HuH-7.5 (cell line): Measurements from ENCODE around the gene BAIAP2L2.

Experiments used
- DNase-seq: peaks from one replicate; pipeline ENCODE4 v3.0.0; 2011; ENCODE audit warnings: low spot score

BAIAP2L2 gene

DNA sequence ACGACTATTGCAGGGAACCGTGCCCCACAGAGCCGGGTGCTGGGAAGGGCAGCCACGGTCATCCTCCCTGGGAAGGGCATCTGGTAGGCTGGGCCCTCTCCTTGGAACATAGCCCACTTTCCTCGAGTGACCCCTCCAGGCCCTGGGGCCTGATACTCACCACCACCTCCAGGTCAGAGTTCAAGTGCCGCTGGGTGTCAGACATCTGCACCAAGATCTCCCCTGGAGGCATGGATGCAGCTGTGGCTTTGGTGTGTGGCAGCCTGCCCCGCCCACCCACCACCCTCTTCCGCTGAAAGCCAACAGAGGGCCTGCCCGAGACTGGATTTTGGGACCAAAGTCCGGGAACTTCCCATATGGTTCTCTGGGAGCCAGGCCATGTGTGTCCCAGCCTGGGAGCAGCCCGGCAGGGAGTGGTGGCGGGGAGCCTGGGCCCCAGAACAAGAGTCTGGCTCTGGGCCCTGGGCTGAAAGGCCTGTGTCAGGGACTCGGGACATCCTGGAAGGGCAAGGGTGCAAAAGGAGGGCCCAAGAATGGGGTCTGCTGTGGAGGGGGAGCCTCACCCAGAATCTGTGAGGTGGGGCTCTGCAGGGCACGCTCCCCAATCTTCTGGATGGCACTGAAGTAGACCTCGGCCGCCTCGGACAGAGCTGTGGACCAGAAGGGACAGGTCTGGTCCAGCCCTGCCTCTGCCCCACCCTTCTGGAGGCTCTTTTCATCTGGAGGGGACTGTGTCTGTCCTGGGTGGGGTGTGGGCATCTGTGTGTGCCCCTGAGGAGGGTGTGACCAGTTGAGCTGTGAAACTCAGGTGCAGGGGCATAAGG, 2.6 kb downstream of the BAIAP2L2 start:
- DNase-seq, result peak; percentile 90

DNA sequence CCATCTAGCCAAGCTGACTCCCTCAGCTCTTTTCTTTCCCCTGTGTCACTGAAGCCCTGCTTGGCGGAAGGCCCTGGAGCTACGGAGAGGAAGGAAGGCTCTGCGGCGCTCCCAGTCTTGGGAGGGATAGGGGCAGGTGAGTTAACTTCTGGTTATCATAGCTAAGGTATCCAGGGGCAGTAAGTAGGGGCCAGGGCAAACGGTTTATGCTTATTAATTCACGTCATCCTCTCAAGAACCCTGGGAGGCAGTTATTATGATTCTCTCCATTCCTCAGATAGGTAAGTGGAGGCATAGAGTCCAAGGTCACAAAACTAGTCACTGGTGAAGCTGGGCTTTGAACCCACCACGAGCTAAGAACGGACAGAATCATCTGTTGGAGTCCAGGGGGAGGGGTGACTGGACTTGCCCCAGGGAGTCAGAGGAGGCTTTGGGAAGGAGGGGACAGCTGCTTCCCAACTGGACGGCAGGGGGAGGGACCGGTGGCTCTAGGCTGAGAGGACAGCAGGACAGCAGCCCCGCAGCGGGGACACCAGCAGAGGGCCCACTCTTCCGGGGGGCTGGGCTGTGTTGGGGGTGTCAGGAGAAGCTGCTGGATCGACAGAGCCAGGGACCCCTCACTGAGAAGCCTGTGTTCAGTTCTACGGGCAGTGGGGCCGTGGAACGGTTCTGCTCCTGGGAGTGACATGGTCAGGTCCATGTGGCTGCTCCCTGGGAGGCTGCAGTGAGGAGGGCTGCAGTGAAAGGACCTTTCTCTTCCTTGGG, 3.5 kb downstream of the BAIAP2L2 start:
- DNase-seq, result no peak

DNA sequence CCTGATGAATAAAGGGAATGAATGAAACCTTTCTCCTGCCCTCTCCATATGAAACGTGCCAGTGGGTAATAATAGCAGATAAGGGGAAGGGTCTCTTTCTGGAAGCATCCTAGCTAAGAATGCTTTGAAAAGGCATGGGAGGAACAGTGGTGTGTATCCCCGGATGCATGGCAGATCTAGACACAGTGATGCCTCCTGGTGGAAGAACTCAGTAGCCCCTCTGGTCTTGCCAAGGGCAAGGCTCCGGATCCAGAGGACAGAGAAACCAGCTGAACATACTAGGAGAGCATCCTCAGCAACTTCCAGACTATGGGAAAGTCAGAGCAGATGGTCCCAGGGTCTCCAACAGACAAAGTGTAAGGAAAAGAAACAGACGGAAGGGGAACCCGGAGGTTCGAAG, 6.4 kb downstream of the BAIAP2L2 start:
- DNase-seq, result peak; percentile 74

DNA sequence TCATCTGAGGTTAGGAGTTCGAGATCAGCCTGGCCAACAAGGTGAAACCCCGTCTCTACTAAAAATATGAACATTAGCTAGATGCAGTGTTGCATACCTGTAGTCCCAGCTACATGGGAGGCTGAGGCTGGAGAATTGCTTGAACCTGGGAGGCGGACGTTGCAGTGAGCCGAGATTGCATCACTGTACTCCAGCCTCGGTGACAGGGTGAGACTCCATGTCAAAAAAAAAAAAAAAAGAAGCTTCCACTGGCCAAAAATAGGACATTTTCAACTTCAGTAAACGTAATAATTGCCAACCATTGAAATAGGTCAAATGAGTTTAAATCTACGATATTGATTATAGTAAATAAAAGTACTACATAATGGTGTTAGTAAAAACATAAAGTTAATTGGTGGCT, 6.8 kb downstream of the BAIAP2L2 start:
- DNase-seq, result no peak

DNA sequence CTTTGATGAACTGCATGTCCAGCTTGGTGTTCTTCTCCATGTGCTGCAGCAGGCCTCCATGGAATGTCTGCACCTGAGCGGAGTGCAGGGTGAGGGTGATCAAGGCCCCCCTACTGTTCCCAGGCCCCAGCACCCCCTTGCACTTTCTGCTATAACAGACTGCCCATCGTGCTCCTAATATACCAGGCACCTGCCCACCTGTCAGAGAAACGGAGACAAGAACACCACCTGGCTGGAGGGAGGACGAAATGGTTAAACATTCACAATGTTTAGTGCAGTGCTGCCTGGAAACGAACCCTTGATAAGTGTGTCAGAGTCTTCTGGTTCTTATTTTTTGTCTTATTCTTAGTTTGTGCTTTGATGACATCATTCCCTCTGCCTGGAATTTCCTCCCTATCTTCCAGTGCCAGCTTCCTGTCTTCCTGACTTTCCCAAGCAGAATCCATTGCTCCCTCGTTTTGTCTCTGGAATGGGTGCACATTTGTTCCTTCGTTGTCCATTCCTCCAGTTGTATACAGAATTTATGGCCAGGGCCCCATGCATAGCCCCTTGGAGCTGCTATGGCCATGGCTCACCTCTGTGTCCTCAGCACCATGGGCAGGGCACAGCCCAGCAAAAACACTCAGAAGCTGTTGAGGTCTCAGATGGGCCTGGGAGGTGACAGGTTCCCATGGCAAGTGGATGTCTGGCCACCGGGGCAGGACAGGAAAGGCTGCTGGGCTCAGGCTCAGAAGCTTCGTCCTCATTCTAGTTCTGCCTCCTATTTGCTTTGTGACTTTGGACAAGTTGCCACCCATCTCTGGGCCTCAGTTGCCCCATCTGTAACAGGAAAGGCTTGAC, 11.9 kb downstream of the BAIAP2L2 start:
- DNase-seq, result no peak

DNA sequence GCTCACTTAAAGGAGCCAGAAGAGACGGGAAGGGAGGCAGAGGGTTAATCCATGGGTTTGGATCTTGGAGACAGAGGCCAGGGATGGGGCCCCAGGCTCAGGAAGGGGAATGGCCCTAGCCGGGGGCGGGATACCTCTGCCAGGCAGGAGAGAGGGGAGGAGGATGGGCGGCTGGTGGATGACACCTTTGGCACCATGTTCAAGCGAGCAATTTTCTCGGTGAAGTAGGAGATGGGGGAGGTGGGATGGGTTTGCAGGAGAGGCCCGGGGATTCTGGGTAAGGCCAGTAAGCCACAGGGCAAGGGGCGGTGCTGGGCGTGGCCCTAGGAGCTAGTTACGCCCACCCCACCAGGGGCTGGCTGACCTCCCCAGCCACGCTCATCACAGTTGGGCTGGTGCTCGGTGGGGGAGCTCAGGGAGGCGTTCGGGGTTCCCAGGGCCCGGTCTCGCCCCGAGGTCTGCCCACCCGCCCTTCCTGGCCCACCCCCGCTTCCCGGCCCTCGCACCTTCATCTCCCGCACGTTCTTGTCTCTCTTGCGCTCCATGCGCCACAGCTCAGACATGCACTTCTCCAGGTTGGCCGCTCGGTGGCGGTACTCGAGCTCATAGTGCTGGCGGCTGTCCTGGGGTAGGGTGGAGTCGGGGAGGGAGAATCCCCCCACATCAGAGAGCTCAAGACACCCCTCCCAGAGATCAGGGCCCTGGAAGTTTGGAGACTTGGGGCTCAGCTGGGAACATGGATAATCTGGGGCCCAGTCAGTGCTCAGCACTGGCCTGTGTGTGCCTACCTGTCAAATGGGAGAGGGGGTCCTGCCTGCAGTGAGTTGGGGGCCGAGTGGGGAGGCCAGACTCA, 12.7 kb downstream of the BAIAP2L2 start:
- DNase-seq, result no peak

DNA sequence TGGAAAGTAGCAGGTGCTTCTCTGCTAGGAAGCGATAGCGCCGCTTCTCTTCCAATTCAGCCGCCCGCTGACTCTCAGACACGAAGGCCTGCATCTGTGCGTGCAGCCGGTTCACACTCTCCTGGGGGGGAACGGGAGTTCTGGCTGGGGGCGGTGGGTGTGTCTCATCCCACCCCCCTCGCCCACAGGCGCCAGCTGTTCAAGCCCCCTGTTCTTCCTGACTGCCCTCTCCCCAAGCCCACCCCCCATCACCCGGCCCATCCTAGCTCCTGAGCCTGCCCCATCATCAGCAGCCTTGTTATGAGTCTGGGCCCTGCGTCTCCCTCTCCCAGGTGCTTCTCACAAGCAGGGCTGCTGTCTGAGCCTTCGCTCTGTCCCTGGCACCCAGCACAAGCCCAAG, 13.4 kb downstream of the BAIAP2L2 start:
- no peak for DNase-seq

DNA sequence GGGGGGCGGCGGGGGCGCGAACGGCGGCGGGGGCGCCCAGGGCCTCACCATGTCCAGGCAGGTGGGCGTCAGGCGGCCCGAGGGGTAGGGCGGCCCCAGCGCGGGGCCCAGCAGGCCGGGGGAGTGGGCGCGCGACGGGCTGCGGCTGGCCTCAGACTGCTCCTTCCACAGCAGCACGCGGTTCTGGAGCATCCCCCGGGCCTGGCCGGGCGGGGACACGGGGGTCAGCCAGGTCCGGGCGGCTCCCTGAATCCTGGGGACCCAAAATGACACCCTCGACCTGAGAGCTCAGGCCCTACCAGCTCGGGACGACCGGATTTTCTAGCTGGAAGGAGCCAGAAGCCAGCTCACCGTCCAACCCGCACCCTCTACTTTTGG, 21.0 kb downstream of the BAIAP2L2 start:
- DNase-seq, result no peak

DNA sequence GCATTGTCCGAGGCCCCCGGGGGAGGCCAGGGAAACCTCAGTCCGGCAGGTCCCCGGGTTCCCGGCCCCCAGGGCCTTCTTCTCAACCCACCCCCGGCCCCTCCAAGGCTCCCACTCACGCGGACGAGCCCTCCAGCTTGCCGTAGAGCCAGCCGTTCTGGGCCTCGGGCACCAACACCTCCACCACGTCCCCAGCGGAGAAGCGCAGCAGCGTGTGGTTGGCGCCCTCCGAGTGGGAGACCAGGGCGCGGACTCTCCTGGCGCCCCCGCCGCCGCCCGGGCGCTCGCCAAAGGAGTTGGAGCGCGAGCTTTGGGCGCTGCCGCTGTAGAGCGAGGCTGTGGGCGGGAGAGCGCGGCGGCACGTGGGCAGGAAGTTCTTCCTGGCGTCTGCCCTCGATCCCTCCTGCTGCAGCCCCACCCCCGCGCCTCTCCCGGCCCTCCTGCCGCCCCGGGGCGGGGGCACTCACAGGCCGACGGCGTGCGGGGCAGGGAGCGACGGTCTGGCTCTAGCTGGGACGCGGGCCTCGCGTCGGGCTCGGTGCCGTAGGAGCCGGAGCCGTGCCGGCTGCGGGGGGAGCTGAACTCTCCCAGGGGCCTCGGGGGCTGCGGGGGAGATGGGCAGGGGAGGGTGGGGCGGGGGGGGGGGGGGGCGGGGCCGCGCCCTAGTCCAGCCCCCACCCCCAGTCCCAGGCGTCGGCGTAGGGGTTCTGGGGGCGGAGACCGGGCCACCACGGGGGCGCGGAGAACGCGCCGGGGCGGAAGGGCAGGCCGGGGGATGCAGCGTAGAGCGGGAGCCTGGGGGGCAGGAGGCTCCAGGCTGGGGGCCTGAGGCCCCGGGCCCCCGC, 21.6 kb downstream of the BAIAP2L2 start:
- no peak for DNase-seq

DNA sequence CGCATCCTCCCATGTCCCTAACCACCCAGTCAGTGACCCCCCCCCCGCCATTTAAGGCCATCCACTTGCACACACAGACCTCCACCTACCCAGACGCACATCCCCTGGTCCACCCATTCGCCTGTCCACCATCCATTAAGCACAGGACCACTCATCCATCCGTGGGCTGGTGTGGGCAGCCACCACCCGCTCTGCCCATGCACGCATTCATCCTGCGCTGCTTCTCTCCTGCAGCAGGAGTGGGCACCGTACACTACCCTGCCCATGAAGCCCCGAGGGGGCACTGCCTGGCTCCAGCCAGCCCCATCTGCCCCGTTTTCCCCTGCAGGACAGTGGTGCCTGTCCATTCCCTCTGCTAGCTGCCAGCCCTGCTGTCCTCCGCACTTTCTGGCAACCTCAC, 22.6 kb downstream of the BAIAP2L2 start:
- no peak for DNase-seq

DNA sequence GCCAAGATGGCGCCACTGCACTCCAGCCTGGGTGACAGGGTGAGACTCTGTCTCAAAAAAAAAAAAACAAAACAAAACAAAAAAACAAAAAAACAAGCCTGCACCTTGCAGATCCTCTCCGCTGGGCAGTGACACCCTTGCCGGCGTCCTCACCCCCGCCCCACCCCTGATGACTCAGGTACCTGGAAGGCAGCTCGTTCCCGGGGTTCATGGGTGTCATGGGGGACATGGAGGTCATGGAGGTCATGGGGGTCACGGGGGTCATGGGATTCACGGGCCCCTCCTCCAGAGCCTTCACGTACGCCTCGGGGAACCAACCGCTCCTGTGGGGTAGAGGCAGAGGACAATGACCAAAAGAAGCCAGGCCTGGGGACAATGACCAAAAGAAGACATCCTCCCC, 23.5 kb downstream of the BAIAP2L2 start:
- DNase-seq, result no peak

DNA sequence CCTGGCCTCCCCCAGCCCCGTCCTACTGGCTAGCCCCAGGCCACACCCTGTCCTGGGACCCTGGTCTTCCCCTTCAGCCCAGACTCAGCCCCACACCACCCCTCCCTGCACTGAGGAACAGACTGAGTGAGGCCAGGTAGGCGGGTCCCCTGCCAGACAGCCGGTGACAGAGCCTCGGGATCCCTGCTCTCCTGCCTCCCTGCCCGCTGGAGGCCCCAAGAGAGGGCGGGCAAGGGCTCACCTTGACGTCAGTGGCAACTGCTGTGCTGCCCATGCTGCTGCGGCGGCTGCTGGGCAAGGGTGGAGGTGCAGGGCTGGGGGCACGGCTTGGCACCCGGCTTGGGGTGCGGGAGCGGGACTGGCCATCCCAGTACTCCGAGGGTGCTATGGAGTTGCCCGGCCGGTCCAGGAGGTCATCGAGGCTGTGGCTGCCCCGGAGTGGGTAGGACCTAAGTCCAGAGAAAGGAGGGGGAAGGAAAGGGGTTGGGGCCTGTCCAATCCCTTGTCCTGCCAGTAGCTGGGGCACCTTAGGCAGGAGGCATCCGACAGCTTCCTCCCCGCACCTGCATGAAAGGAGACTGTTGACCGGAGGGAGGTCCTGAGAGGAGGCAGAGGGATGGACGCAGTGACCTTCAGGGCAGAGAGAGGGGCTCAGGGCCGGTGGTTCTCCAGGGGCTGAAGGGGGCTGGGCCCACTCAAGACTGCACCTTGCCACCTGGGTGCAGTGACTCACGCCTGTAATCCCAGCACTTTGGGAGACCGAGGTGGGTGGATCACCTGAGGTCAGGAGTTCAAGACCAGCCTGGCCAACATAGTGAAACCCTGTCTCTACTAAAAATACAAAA, 24.3 kb downstream of the BAIAP2L2 start:
- no peak for DNase-seq

DNA sequence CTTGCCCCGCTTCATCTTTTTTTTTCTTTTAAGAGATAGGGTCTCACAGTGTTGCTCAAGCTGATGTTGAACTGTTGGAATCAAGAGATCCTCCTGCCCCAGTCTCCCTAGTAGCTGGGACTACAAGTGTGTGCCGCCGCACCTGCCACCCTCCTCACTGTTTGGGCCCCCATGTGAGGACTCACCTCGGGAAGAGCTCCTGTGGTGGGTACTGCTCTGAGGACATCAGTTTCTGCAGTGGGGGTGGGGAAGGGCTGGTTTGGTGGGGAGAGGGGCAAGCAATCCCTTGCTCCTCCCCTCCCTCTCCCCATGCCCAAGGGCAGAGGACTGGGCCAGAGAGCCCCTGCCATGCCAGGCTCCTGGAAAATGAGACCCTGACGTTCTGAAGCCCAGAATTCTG, 25.0 kb downstream of the BAIAP2L2 start:
- no peak for DNase-seq

DNA sequence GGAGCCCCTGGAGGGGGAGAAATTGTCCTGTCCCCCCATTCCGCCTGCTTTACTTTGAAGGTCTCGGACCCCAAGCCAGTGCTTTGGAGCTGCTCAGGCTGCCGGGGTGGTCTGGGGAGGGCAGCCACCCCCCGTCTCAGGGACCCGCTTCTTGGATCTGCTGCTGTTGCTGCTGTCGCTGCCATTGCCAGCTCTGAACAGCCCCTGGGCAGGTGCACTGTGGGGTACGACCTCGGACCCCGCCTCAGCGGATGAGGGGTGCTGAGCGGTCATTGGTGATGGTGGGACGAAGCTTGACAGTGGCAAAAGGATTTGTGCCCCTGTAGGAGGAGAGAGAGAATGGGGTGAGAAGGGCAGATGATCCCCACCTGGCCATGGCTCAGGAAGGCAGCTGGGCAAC, 25.4 kb downstream of the BAIAP2L2 start:
- no peak for DNase-seq

DNA sequence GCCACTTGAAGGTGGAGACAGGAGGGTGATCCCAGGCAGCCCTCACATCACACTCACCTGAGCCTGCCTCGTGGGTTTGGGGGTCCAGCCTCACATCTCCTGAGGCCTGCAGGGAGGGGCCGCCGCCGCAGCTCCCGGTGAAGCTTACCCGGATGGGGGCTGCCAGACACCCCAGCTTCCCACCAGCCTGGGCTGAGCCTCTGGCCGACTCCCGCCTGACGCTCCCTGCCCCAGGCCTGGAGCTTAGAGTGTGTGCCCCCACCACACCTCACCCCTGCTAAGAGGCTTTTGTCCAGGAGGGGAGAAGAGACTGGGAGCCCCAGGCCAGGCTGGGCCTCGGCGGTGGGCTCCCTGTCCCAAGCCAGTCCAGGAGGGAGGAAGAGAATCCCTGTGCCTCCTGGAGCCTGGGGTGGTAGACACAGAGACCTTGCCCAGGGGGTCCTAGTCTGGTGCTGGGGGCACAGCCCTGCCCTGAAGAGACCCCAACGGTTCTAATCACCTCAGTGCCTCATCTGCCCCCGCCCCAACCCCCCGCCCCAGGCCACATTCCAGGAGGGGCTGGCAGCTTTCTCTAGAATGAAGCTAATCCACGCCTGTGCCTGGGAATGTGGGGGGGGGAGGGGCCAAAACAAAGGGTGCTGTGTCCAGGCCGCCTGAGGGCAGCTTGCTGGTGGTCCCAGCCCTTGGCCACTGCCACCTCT, 26.4 kb downstream of the BAIAP2L2 start, which contains the start of gene SLC16A8:
Gene SLC16A8, minus strand, starts transcription at position 254 of the 701 bp plus-strand sequence. CDS start 1,311 bp downstream, outside the sequence.
- DNase-seq, result no peak

DNA sequence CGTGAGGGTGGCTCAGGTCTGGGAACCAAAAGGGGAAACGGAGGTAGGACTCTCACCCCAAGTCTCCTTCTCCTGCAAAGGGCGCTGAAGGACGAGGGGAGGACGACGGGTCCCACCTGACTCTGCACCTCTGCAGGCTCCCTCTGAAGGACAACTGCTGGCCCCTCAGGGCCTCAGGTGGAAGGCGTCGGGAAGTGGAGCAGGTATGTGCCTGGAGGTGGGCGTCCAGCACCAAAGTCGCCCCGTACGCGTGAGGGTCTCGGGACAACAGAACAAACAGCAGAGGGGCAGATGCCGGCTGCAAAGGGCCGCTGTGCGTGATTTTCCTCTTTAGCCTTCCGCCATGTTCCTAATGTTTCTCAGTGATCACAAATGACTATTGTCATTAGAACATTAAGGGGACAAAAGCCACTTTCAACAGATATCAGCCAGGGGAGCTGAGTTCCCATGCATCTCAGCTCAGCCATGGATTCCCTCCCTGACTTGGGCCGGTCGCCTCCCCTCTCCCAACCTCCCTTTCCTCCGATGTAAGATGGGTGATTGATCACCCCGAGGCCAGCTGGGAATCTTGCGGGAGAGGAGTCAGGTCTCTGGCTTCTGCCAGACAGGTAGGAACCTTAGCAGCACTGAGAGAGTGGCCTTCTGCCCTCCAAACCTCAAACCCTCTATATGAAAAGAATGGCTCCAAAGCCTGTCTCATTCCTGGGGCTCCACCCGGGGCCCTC, 27.3 kb downstream of the BAIAP2L2 start:
- no peak for DNase-seq

DNA sequence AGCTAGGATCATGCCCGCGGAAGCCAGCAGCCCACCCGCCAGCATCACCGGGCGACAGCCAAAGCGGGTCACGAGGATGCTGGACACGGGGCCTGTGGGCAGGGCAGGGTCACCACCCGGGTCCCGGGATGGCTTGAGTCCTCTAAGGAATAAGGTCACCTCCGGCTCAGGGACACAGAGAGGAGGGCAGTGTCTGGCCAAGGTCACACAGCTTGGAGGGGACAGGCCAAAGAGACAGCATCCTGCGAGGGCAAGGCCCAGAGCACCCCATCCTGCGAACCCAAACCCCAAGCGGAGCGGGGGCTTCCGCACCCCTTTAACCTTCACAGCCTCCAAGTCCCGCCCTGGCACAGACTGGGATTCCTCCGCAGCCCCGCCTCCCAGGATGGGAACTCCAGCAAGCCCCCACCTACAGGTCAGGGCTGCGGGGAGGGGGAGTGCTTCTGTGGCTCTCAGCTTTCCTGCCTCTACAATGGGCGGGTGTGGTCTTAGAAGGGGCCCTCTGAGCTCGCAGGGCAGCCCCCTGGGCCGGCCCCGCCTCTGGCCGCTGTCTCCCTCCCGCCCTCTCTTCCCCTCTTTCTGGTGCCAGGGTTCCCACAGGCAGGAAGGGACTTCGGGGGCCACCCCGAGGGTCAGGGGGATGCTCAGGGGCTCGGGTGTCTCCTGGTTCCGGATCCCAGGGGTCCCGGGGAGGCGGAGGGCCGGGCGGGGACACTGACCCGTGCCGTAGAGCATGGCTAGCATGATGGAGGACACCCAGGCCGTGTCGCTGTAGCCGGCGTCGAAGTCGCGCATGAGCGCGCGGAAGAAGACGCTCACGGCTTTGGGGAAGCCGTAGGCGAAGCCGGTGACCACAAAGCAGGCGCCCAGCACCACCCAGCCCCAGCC, 28.3 kb downstream of the BAIAP2L2 start:
- DNase-seq, result no peak

DNA sequence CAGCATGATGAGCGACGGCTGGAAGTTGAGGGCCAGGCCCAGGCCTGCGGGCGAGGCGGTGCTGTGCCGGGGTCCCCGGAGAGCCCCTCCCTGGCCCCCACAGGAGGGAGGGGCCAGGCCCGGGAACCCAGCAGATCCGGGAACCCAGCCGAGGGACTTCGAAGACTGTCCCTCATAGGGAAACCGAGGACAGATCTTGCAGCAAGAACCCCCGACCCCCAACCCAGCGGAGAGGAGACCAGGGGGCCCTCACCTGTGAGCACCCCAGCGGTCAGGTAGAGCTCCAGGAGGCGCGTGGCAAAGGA, 28.9 kb downstream of the BAIAP2L2 start:
- DNase-seq, result no peak
